Measurements from ENCODE around the gene TIGD7.
"Not testable (repeated sequence)": the region's sequence is repeated elsewhere in the genome, so short reads cannot be mapped to it uniquely, and the experiment has no call there.

Gene TIGD7

GRCh38 chr16:3282103-3282729 is 23.0 kb downstream of the TIGD7 start:
- FAIRE-seq: no peak

GRCh38 chr16:3281222-3281820 is 23.9 kb downstream of the TIGD7 start:
- no peak for FAIRE-seq

DNA sequence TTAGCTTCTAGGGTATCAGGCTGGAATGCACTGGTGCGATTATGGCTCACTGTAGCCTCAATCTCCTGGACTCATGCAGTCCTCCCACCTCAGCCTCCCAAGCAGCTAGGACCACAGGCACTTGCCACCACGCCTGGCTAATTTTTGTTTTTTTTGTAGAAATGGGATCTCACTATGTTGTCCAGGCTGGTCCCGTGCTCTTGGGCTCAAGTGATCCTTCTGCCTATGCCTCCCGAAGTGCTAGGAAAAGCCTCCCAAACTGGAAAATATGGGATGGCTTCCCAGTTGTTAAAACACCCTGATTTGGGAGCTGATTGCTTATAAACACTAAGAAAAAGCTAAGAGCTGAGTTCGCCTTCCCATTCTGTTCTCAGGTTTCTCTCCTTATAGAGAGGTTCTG is 28.6 kb downstream of the TIGD7 start:
- FAIRE-seq: no peak

GRCh38 chr16:3274947-3275346 is 30.3 kb downstream of the TIGD7 start:
- FAIRE-seq: no peak

DNA sequence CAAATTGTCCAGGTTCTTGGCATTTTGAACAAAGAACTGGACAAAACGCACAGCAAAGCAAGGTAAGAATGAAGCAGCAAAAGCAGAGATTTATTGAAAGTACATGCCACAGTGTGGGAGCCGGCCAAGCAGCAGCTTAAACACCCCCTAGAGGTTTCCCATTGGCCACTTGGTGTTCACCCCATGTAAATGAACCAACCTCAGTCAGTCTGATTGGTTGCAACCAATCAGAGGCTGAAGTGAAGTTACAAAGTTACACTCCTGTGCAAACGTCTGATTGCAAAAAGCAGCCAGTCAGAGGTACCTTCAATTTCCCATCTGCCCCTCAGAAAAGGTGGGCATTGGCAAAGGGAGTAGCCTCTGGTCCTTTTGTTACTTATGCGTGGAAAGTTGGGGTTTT is 30.7 kb downstream of the TIGD7 start:
- no peak for FAIRE-seq

DNA sequence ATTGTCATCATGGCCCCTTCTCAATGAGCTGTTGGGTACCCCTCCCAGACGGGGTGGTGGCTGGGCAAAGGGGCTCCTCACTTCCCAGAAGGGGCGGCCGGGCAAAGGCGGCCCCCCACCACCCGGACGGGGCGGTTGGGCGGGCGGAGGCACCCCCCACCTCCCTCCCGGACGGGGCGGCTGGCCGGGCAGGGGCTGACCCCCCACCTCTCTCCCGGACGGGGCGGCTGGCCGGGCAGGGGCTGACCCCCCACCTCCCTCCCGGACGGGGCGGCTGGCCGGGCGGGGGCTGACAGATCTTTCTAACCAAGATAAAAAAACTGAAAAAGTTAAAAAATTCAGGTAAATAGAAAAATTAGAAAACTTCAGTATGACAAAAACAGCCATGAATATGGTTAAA is 33.9 kb downstream of the TIGD7 start:
- not testable (repeated sequence) for FAIRE-seq

GRCh38 chr16:3270718-3271117 is 34.5 kb downstream of the TIGD7 start:
- not testable (repeated sequence) for FAIRE-seq

- FAIRE-seq: no peak
Measured at GRCh38 chr16:3268294-3268693, 36.9 kb downstream of the TIGD7 start.

GRCh38 chr16:3266873-3267537 is 38.2 kb downstream of the TIGD7 start:
- FAIRE-seq: no peak

DNA sequence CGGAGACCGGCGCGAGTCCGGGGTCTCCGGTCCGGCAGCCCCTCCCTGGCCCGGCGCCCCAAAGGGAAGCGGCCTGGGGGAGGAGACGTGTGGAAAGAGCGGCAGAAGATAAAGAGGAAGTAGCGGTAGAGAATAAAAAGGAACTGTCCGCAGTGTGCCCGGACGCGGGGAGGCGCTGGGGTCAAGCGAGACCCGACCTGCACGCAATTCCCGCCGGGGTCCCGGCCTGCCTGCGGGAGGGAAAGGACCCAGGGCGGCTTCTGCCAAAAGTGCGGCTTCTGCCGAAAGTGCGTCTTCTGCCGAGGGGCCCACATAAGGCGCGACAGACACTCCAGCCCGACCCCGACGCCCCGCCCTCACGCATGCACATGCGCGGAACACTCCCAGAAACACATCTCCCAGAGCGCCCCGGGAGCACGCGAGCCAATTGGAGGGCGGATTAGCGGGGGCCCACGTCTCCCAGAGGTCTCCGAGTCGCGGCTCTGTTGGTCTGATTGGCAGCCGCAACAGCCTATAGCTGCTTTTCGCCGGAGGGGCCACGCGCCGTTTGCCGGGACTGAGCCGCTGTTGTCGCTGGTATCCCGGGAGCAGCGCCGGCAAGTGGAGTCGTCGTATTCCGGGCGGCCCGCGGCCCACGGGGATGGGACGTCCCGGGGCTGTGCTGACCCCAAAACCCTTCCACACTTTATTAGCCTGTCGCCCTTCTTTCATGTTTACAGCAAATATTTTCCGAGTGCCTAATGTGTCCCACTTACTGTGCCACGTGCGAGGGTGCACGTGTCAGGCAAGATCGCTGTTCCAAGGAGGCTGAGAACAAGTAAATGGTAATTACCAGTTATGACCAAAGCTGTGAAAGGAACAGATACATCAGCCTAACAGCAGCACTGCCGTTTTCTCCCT is 40.8 kb downstream of the TIGD7 start:
- FAIRE-seq: peak; percentile 92

DNA sequence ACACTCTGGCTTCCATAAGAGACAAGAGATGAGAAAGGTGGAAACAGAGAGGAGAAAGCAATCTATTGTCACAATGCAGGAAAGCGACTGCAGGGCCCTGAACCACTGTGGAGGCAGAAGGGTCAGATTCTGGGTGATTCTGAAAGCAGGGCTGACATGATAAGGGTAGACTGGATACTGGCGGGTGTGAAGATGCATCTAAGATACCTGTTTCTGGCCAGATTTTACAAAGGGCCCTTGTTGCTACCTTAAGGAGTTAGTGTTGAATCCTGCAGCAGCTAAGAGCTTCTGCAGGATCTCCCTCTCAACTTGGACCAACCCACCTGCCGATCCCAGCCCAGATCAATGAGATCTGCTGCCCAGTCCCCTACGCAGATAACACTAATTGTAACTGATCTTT is 42.7 kb downstream of the TIGD7 start:
- no peak for FAIRE-seq

DNA sequence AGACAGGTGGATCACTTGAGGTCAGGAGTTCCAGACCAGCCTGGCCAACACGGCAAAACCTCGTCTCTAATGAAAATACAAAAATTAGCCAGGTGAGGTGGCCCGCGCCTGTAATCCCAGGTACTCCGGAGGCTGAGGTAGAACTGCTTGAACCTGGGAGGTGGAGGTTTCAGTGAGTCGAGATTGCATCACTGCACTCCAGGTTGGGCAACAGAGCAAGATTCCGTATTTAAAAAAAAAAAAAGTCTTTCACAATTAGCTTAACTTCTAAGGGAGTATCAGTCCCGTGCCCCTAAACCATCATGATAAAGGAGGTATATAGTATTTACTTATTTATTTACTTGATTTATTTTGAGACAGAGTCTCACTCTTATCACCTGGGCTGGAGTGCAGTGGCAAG is 45.4 kb downstream of the TIGD7 start:
- FAIRE-seq: no peak

DNA sequence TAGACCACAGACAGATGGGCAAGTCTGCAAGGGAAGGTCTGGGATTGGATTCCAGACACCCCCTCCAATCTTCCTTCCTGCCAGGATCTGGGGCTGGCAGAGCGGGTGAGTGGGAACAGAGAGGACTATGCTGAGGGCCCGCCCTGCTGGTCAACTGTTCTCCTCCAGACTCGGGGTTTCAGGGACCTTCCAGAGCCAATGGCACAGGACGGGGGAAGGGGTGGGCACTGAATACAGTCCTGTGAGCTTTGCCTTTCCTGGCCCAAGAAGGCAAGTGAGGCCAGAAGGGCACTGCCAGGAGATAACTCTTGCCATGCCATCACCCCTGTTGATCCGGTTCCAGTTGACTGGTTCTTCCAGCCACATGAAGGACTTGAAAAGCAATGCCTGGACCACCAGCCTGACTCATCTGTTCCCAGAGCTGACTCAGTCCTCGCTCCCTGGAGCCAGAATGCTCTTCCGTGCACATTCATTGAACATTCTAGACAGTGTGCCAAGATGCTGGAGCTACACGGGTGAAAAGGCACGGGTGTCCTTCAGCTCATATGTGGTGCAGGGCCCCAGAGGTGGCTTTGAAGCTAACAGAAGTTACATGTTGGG is 48.3 kb downstream of the TIGD7 start:
- FAIRE-seq: no peak

DNA sequence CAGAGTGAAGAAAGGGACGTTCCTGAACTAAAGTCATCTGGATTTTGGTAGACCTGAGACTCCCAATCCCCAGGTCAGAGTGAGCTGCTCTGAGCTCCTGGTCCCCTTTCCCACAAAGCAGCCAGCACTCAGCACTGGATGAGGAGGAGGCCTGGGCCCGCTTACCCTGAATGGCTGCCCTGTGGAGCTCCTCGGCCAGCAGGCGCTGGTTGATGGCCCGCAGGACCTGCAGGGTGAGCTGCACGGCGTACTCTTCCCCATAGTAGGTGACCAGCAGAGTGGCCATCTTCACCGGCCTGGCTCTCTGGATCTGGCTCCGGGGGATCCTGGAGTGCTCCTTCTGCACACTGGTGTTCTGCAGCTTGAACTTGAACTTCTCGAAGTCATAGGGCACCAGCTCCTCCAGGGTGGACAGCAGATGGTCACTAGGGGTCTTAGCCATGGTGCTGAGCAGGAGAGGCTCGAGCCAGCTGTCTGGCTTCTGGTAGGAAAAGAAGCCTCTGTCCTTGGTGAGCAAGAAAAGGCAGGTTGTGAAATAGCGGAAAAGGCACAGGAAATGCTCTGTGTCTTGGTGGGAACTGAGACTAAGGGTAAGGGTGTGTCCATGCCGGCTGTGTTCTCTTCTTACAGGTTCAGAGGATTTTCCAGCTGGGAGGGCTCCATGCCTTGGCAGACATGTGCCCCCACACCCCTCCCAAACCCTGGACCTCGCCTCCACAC is 48.9 kb downstream of the TIGD7 start, which contains the start of gene MEFV:
Gene MEFV, minus strand, starts transcription at position 488 of the 720 bp plus-strand sequence. Its CDS starts 46 bp downstream, at position 442.
- FAIRE-seq: no peak

DNA sequence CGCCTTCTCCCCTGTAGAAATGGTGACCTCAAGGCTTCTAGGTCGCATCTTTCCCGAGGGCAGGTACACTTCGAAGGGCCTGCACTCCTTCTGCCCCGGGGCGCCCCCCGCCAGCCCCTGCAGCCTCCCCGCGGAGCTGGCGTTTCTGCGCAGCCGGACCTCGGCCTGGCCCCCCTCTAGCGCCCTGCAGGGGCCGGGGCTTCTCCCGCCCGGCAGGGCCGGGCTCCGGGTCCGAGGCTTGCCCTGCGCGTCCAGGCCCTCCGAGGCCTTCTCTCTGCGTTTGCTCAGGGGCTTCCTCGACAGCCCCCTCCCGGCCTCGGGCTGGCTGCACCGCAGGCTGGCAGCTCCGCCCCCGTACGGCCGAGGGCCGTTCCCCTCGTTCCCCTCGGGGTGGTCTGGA is 50.9 kb downstream of the TIGD7 start:
- FAIRE-seq: no peak

DNA sequence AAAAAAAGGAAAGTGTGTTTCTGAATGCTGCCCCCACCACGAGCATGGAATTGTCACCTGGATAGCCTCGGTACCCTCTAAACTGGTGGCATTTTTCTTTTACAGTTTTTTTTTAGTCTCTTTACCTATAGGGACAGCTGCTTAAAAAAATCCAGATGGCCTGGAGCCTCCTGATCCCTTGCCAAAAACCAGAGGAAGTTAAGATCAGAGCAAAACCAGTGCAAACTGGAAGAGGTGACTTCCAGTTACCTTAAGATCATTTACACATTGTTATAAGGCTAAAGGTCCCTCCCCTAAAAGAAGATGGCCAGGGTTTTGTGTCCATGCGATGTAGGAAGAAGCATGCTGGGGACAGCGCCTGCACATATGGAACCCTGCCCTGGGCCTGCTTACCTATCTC is 52.3 kb downstream of the TIGD7 start:
- no peak for FAIRE-seq

DNA sequence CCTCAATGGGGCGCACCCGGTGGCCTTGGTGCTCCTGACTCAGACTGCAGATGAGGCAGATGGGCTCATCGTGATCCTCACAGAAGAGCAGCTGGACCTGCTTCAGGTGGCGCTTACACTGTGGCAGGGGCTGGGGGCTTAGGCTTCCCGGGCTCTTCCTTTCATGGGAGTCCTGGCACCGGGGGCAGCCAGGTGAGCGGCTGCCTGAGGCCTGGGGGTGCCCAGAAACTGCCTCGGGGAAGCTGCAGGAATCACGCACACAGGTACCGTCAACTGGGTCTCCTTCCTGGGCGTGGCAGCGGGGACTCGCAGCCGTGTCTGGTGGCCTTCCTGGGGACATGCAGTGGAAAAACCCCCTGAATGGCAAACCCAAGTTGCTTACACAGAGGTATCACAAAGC is 55.8 kb downstream of the TIGD7 start:
- FAIRE-seq: no peak

GRCh38 chr16:3249020-3249419 is 56.2 kb downstream of the TIGD7 start:
- no peak for FAIRE-seq

Data from G401.6 (cell line).